Stimulated activated naive CD4-positive, alpha-beta T cell (primary cell): ENCODE data around the gene CDC42BPA.
"Not testable (repeated sequence)": the region's sequence is repeated elsewhere in the genome, so short reads cannot be mapped to it uniquely, and the experiment has no call there.

Experiments
- DNase-seq, 6 experiments: peaks; one replicate each; lab custom pipeline; 2025; lab: John Stamatoyannopoulos, UW

CDC42BPA gene

DNA sequence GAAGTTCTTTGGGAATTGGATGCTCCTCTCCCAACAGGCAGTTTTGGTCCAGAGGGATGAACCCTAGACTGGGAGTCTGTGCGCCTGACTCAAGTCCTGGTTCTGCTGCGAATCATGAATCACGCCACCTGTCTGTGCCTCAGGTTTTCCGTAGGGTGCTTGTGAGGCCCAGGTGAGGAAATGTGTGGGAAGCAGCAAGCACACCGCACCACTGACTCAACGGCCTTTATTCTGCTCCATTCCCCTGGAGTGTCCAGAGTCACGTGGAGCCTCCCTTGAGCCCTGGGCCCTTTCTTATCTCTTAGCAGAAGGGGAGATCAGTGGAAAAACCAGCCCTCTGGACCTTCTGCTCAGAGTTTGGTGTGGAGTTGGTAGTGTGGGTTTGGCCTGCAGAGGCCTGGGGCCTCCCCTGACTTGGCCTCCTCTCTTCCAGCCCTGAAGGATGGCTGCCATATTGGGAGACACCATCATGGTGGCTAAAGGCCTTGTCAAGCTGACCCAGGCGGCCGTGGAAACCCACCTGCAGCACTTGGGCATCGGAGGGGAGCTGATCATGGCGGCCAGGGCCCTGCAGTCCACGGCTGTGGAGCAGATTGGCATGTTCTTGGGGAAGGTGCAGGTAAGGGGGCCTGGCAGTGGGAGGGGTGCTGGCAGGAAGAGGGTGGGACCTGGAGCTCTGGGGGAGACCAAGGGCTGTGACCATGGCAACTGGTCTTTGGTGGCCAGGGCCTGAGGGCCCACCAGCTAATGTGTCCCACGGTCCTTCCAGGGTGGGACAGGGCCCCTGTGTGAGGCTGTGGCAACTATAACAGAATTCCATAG is 357.1 kb downstream of the CDC42BPA start:
- DNase-seq: no peak

DNA sequence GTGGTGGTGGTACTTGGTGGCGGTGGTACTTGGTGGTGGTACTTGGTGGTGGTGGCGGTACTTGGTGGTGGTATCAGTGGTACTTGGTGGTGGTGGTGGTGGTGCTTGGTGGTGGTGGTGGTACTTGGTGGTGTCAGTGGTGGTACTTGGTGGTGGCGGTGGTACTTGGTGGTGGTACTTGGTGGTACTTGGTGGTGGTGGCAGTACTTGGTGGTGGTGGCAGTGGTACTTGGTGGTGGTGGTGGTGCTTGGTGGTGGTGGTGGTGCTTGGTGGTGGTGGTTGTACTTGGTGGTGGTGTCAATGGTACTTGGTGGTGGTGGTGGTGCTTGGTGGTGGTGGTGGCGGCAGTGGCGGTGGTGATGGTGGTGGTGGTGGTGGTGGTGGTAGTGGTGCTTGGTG is 358.0 kb downstream of the CDC42BPA start:
- no peak for DNase-seq

DNA sequence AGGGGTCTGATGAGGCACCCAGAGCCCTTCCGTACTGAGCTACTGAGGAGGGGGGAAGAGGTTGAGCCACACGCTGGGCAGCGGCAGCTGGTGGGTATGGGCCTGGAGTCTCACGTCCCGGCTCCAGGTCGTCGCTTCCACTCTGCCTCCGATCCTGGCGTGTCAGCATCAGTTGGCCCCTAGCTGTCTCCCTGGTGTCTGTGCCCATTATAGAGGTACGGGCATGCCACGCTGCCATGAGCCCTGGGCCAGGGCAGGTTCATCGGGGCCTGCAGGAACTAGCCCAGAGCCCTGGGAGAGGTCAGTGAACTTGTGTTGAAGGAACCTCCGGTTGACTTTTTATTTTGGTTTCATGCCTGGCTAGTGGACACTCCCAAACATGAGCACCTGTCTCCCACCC is 360.0 kb downstream of the CDC42BPA start:
- DNase-seq: no peak

DNA sequence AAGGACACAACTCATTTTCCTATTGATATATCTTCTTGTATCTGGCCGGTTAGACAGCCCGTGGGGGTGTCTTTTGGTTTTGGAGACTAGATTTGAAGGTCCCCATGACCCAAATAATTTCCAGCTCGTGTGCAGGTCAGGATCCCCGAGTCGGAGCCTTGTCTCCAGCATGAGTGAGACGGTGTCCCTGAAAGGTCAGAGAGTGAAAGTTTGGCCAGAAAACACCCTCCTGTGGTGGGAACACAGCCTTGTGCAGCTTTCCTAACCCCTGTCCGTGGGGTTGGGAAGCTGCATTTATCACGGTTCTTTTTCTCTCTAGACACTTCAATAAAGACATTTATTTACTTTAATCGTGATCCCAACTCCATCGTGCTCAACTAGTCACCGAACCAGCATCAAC is 360.6 kb downstream of the CDC42BPA start:
- DNase-seq: no peak

DNA sequence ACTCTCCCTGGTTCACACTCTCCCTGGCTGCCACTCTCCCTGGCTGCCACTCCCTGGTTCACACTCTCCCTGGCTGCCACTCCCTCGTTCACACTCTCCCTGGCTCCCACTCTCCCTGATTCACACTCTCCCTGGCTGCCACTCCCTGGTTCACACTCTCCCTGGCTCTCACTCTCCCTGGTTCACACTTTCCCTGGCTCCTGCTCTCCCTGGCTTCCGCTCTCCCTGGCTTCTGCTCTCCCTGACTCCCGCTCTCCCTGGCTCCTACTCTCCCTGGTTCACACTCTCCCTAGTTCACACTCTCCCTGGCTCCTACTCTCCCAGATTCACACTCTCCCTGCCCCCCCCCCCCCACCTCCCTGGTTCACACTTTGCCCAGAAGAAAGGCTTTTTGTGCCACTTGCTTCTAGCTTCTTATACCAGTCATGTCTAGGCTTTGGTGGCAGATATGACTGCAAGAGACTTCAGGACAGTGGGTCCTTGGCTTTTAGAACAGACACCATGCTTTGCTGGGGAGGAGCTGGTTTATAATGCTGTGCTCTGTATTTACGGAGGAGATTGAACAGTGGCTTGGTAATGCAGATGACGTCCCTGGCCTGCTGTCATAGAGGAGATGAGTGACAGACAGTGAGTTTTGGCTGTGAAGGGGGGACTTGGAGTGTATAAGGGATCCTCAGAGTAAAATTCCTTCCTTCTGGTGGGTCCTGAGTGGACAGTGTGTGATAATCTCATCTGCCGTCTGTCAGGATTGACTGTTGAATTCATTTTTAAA is 361.2 kb downstream of the CDC42BPA start:
- no peak for DNase-seq

DNA sequence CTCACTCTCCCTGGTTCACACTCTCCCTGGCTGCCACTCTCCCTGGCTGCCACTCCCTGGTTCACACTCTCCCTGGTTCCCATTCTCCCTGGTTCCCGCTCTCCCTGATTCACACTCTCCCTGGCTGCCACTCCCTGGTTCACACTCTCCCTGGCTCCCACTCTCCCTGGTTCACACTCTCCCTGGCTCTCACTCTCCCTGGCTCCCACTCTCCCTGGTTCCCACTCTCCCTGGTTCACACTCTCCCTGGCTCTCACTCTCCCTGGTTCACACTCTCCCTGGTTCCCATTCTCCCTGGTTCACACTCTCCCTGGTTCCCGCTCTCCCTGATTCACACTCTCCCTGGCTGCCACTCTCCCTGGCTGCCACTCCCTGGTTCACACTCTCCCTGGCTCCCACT is 362.4 kb downstream of the CDC42BPA start:
- not testable (repeated sequence) for DNase-seq

DNA sequence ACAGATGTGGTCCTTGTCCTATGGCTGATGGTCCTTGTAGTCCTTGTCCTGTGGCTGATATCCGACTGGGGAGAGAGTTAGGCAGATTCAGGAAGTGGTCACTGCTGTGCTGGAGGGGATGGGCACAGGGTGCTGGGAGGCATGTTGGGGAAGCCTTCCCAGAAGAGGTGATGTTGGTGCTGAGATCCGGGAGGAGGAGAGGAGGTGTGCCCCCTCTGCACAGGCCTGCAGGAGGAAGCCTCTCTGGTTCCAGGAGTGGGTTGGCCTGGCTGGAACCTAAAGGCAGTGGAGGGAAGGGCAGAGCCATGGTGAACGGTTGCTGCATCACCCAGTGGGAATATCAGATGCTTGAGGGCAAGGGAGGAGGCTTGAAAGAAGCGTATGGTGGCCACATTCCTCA is 363.5 kb downstream of the CDC42BPA start:
- DNase-seq: no peak

DNA sequence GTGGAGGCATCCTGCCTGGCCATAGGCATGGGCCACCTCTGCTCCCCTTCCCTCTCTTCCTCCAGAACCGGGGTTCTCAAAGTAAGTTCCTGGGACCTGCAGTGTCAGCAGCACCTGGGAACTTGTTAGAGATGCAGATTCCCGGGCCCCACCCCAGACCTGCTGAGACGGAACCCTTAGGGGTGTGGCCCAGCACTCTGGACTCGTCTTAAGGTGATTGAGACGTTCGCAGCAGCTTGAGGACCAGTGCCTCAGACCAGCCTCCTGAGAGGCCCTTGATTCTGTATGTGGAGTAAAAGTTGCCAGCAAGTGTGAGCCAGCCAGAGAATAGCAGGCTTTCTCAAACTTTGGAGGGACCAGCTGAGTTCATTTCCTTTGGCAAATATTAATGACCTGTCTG is 364.0 kb downstream of the CDC42BPA start:
- DNase-seq: no peak

DNA sequence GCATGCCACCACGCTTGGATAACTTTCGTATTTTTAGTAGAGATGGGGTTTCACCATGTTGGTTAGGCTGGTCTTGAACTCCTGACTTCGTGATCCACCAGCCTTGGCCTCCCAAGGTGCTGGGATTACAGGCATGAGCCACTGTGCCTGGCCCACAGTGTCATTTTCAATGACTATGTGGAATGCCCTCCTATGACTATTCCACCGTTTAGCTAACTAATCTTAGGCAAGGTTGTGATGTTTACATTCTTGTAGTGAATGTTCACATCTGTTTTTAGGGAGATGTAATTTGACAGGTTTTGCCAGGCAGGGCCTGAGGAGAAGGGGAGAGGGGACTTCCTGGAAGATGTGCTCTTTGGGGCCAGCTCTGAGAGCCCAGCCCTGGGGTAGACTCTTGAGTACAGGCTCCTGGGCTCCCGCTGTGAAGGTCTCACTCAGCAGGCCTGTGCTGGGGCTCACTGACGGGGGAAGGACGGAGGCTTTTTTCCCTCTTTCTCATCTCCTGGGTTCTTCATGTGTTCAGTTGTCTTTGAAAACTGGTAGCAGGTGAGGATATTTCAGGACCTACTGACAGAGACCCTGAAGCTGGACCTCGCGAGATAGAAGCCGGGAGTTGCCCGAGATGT is 365.0 kb downstream of the CDC42BPA start:
- DNase-seq: no peak

DNA sequence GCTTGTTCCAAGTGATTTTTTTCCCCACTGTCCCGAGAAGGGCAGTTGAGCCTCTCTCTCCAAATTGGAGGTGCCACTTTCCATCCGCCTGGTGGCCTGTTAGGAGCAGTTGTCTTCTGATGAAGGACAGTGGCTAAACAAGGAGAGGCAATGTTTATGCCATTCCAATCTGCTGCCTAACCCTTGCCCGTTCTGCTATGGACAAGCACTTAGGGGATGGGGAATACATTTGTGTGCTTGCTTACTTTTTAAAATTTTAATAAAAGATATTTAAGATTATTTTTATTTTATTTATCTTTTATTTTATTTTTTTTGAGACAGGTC is 366.2 kb downstream of the CDC42BPA start:
- no peak for DNase-seq

DNA sequence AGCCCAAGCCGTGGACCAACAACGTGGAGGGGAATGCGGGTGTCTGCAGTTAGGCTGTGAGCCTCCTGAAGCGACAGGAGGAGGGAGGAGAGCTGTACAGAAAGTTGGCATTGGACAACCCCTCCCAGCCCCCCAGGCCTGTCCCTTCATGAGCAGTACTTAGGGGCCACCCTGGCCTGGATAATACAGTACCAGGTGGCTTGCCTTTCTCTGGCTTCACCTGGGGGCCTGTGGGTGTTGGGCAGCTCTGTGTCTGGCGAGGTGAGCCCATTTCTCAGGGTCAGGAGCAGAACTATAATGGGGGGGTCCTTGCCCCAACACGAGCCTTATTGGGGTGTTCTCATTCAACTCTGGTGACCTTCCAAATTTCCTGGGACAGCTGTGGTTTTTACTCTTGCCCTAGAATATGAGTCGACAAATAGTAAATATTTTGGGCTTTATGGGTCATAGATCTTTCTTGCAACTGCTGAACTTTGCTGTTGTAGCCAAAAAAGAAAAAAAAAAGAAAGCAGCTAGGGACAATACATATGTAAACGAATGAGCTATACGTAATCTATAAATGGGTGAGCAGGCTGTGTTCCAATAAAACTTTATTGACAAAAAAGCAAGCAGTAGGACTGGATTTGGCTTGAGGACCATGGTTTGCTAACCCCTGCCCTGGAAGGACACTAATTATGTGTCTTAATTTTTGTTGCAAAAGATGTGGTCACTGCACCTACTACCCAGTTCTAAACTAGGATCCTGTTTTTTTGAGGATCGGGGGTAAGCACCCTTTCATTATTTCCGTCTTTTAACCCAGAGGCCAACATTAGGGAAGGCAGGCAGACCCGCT is 366.8 kb downstream of the CDC42BPA start:
- no peak for DNase-seq

DNA sequence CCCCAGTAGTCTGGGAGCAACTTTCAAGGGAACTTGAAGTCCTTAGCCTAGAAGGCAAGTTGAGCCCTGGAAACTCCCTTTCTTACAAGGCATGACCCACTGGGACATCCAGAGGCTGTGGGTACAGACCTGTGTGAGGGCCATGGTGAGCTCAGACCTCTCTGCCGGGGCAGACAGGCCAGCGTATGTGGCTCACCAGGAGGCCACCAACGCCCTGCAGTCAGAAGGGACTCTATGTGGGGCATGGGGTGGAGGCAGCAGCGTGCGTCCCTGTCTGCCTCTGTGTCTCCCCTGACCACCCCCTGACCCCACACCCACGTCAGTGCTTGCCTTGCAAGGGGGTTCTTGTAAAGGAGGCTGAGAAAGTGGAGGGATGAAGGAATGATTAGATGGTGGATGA is 367.4 kb downstream of the CDC42BPA start:
- DNase-seq: no peak

DNA sequence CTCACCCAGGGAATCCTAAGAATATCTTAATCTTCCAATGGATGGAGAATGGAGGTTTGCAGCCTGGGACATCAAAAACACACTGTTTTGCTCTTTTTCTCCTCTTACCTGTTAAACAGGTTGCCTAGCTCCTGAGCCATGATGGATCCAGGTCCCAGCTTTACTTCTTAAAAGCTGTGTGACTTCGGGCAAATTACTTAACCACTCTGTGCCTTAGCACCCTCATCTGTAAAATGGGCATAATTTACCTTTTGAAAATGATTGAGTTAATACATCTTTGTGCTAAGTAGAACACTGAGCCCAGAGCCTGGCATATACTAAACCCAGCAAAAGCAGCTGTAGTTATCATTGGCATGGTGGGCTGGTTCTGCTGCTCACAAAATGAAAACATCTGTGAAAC is 368.0 kb downstream of the CDC42BPA start:
- DNase-seq: no peak

DNA sequence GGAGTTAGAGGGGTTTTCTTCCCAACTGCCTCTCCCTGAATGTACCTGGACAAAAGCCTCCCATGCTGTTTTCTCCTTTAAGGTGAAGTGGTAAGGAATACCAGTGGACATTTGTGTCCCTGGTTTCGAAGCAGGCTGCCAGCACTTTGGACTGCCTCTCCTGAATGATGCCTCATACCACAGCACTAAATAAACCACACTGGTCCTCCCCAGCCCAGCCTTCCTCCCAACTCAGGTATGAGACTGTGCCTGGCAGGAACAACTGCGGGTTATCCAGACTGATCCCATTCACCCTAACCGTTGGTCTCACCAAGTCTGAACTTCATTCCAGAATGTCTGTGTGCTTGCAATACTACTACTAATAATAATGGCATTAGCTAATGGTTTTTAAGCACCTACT is 368.9 kb downstream of the CDC42BPA start:
- no peak for DNase-seq

DNA sequence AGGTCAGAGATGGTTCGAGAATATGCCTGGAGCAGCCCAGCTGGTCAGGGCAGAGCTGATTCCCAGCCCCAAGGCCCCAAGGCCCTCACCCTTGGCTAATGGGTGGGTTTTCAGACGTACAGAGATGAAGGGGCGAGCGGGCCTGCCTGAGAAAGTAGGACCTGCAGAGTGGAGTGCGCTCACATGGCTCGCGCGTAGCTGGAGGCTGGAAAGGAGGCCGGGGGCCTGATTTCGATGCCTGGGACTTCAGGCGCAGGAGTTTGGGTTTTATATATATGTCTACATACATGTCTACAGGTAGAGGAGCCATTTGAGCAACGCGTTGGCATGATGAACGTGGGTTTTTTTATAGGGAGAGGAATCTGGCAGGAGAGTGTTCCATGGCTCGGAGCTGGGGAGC is 369.3 kb downstream of the CDC42BPA start:
- DNase-seq: no peak

DNA sequence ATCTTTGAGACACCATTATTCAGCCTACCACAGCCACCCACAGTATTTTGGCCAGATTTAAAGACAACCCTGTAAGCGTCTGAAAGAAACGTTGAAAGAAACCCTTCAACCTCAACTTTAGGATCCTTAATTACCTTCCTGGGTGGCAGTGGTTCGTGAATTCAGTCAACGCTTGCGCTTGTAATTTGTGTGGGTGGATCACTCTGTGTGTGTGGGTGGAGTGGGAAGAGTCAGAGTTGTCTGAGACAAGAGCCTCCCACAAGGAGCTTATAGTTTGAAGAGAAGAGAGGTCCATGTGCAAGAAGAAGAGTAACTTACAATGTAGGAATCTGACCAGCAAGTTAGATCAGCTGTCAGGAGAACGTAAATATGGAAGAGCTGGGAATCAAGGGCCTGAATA is 369.8 kb downstream of the CDC42BPA start:
- DNase-seq: no peak

DNA sequence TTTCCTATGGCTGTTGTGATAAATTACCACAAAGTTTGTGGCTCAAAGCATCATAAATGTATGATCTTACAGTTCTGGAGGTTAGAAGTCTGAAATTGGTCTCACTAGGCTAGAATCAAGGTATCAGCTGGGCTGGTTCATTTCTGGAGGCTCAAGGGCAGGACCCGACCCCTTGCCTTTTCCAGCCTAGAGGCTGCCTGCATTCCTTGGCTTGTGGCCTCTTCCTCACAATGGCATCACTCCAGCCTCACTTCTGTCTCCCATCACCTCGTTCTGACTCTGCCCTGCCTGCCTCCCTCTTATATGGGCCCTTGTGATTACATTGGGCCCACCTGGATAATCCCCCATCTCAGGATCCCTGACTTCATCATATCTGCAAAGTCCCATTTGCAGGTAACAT is 370.2 kb downstream of the CDC42BPA start:
- DNase-seq: no peak

DNA sequence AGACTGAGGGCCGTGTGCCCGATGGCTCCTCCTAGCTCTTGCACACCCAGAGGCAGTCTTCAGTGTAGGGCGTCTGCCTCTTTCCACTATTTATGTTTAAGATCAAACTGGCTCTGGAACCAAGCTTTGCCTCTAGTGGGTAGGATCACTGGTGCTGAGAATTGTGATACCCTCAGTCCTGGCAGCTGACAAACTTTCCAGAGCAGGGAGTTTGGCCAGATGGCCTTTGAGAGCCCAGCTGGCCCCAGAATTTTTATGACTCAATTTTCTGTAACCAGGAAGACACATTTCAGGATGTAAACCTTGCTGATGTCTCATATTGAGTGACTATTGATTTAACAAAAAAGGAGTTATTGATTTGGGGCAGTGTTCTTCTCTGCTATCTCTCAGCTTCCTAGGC is 371.5 kb downstream of the CDC42BPA start:
- no peak for DNase-seq

DNA sequence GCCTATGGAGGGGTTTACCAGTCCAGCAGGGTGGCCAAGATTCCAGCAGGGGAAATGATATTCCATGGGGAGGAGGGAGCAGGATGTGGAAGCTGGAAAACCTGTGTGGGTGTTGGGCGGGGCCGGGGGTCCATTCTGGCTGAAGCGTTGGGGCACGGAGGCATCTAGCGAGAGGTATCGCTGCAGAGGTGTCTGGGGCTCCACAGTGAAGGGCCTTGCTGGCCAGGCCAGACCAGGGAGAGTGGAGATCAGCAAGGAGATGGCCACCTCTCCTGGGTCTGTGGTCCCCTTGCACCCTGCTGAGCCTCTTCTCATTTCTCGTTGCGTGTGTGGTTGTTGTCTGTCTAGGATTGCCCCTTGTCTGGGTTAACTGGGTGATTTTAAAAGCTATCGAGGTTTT is 372.0 kb downstream of the CDC42BPA start:
- DNase-seq: no peak

DNA sequence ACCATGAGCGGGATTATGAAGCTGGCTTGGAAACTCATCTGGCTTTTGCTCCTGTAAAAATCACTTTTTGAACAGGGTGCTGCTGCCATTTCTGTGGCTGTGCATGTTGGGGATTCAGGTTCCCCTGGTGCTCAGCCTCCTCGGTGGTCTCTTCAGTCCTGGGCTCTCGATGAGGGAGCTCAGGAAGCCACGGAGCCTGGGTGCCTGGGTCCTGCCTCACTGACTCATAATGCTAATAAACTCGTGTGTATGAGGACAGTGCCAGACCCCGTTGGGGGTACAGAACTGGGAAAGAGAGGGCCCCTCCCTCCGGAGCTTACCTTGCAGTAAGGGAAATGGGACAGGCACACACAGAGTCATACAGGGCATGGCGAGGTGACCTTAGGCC is 372.4 kb downstream of the CDC42BPA start:
- DNase-seq: no peak

DNA sequence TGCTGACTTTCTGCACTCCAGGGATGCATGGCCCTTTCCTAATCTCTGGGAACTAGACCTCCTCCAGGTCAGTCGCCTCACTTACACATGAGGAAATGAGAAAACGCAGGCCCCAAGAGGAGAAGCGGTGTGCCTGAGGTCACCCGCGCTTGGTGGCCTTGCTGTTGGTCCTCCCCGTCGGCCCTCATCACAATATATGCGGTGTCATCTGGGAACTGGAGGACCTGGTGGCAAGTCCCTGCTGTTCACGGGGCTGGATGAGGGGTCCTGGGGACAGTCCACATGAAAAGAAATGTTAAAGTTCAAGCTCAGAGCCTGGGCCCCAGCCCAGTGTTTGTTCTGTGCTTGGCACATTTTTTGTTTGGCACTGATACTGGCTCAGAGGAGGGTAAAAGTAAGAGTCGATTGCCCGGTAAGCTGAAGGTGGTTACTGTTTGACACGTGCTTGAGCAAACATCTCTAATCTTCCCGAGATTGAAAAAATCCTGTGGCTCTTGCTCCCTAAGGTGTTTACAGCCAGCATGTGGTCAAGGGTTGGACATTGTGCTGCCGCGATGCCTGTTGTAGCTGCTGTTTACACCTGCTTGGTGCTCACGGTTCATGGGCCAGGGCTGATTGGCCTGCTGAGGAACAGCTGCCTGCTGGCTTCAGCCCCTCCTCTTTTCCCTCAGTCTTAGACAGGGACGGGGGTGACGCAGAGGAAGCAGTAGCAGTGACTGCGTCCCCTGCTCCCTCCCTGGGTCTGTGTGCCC is 373.0 kb downstream of the CDC42BPA start:
- no peak for DNase-seq

DNA sequence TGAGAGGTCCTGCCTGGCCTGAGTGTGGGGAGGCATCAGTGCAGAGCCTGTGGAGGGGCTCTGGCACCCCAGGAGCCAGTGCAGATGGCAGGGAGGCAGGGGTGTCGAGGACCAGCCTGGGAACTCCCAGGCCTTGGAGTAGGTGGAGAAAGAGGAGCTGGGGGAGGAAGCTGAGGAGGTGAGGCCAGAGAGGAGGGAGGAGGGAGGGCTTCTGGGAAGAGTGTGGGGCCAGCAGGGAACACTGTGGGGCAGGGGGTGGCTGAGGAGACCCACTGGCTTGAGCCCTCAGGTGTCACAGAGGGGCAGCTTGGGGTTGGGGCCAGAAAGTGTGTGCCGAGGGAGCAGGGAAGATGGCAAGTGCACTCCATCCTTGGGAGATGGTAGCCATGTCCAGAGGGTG is 374.4 kb downstream of the CDC42BPA start:
- no peak for DNase-seq
